DMS 273 (cell line): ENCODE results near the gene PTPRJ.

Experiments
- DNase-seq: peaks from one replicate; lab custom pipeline; 2025; ENCODE audit not compliant: unreplicated experiment; lab: John Stamatoyannopoulos, UW

Gene PTPRJ

GRCh38 chr11:47994417-47994816 lies 14.1 kb downstream of the PTPRJ start:
- DNase-seq: no peak

GRCh38 chr11:47995360-47995769 lies 15.0 kb downstream of the PTPRJ start:
- DNase-seq: no peak

DNA sequence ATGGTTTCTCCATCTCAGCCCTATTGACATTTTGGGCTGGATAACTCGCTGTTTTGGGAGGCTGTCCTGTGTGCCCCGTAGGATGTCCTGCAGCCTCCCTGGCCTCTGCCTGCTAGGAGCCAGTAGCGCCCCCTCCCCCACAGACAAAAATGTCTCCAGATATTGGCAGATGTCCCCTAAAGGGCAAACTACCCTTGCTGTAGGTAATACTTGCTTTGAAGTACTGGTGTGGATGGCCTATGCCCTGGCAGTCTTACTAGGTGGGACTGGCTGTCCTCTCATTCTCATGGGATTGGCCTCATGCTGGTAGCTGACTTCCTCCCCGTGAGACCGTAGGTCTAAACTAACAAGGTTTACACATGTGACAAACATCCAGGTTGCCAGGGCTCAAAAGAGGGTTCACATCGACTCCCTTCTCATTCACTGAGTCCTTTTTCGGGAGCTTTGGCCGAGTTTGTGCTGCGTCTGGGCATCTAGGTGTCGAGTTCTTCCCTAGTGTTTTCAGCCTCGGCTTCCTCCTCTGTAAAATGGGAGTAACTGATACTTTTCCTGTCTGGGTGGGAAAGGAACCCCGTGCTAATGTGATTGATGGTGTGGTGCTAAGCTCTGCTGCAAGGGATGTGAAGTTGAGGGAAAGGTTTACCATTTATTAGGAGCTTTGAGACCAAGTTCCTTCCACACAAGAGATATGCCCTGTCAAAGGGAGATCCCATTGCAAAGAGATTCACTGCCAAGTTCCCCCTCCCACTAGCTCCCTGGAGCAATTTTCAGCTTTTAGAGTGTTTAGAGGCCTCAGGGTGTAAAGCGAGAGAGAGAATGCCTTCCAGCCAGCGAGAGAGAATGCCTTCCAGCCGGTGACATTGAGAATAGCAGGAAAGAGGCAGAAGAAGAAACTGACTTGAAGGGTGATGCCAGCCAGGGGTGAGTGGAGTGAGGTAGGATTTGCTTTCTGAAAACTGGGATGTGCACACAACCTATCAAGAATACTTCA lies 17.0 kb downstream of the PTPRJ start:
- no peak for DNase-seq

DNA sequence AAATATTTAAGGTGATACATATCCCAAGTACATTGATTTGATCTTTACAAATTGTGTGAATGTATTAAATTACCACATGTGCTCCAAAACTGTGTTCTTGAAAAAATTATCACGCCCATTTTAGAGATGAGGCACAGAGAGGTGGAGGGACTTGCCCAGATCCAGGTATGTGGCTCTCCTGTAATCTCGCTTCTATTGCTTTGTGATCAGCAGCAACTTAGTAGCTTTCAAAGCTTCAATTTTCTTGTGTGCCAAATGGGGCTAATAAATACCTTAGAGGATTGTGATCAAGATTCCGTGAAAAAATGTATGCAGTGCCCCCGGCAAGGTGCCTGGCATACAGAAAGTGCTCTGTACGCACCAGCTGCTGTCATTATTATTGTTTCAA lies 18.0 kb downstream of the PTPRJ start:
- DNase-seq: no peak

GRCh38 chr11:47998733-47999359 lies 18.5 kb downstream of the PTPRJ start:
- DNase-seq: no peak

DNA sequence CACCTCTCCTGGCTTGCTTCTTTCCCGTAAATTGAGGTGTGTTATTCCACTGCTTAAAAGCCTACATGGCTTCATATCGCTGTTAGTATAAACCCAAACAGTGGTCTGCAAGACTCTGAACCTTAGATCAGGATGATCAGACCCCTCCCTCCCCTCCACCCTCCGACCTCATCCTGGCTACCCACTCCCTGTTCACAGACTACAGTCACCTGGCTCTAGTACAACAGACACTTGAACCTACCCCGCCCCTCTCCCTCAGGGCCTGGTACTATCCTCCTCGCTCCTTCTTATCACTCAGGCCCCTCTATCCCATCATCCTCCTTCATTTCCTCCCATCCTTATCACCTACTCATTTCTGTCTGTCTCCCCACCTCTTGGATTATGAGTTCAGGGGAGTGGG lies 20.1 kb downstream of the PTPRJ start:
- no peak for DNase-seq

- peak; percentile 74 for DNase-seq
Measured at GRCh38 chr11:48001438-48002021, 21.2 kb downstream of the PTPRJ start.

DNA sequence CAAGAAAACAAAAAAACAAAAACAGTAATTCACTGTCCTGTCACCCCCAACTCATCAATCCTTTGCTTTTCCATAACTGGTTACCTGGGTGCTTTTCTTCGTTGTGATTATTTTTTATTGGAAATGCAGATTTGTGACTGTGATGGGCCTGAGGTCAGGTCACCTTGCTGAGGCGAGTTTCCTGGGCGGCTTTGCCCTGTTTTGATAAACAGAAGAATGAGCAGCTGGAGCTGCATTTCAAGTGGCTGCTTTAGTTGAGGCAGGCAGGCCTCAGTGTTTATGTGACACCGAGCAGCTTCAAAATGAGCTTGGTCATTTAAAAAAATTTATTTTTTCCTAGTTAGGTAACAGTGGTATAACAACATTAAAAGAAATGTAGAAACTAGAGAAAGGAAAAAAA lies 22.2 kb downstream of the PTPRJ start:
- DNase-seq: peak; percentile 42

- DNase-seq: peak; percentile 19
Measured at GRCh38 chr11:48003926-48004325, 23.6 kb downstream of the PTPRJ start.

DNA sequence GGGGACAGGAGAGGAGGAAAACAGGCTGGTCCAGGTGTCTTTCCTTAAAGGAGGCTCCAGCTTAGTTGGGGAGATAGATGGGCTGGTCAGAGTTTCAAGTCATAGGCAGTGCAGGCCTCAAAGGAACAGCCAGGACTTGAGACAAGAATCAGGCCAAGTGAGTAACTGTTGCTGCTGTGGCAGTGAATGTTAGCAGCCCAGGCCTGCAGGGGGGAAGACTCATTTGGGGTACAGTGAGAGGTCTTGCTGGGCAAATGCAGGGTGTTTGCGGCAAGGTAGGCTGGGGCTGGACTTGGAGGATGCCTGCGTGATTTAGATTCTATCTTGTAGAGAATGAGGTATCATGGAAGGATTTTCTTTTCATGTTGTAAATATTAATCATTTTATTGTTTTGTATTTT lies 24.1 kb downstream of the PTPRJ start:
- DNase-seq: no peak

DNA sequence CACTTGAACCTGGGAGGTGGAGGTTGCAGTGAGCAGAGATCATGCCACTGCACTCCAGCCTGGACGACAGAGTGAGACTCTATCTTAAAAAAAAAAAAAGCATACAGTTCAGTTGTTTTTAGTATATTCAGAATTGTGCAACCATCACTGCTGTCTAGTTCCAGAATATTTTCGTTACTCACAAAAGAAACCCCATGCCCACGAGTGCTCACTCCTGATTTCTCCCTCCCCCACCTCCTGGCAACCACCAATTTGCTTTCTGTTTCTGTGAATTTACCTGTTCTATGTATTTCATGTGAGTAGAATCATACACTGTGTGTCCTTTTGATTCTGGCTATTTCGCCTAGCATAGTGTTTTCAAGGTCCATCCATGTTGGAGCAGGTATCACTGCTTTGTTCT lies 24.8 kb downstream of the PTPRJ start:
- no peak for DNase-seq

DNA sequence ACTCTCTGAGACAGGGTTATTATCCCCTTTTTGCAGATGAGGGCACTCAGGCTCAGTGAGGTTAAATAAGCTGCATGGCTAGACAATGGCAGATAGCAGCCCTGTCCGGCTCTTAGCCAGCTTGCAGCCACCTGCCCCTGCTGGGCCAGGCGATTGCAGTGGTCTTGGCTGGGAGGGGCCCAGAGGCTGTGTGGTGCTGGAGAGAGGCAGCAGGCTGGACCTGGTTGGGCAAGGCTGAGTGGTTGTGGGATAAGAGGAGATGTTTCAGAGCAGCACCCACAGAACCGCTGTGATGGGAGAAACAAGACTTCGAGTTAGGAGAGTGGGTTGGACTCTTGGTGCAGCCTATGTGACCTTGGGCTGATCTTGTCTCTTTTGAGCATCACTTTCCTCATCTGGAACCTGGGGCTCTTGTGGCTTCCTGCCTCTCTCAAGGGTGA lies 25.5 kb downstream of the PTPRJ start:
- DNase-seq: no peak

DNA sequence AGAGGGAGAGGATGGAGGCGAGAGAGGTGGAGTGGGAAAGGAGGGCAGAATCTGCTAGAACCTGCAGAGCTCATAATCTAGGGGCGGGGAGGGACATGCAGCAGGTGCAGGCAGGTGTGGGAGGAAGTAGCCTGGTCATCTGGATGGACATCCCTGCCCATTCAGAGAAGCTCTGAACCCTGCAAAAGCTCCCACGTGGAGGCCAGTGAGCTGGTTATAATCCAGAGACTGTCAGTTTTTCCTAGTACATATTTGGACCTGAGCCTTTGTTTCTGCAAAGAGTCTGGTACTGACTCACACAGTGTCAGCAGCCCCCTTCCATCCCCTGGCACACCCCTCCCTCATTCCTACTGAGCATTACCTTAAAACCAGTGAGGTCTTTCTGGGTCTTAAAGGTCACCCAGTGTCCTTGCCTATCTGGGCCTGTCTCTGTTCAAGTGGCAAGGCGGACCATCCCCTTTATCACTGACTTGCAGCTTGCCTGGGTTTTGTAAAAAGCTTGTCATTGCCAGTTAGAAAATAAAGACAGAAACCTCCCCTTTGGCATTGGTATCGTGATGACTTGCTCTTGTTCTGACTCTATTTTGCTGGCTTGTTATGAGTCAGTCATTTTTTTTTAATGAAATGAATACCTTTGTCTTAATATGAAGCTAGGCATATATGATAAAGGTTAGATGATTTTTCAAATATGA lies 26.1 kb downstream of the PTPRJ start:
- no peak for DNase-seq

DNA sequence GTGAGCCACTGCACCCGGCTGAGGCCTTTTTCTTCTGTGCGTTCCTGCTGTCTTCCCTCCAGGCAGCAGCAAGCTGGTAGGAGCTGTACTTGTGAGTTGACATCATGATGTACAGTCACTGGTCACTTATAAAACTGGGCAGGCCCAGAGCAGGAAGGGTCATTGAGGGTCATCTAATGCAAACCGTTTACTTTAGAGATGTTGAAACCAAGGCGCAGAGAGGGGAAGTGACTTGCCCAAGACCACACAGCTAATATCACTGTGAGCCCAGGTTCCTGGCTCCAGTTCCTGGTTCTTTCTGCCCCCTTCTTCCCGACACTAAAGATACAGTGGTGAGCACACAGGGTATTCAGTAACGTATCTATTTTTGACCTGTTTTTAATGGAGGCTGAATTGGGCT lies 27.3 kb downstream of the PTPRJ start:
- DNase-seq: no peak

DNA sequence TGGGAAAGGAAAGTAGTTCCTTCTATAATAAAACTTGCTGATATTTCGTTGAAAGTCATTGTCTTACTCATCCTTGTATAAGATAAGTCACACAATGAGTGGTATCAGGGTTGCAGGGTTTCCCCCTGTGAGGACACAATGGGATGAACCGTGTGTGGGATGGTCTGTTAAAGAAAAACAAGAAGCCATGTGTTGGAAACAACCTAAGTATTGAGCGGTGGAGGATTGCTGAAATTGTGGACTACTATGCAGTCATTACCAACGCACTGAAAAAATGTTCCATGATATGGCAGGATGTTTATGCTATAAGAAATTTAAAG lies 28.6 kb downstream of the PTPRJ start:
- DNase-seq: no peak

- no peak for DNase-seq
Measured at GRCh38 chr11:48011102-48011797, 30.9 kb downstream of the PTPRJ start.

DNA sequence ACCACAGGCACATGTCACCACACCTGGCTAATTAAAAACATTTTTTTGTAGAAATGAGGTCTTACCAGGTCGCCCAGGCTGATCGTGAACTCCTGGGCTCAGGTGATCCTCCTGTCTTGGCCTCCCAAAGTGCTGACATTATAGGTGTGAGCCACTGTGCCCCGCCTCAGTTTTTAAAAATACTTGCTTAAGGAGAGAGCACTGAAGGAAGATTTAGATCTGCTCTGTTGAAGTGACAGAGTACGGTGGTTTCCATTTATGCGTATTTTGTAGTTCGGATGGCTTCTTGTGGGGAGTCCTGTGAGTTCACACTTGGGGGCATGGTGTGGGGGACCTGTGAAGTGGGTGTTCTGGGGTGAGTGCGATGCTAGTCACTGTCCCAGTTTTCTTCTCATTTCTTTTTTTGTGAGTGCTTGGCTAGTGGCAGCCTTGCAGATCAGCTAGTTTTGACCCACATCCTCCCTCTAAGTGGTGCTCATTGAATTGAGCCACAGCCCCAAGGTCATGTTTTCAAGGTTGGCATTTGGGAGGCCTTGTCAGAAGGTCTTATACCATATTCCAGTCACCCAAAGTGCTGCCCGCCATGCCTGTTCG lies 31.5 kb downstream of the PTPRJ start:
- DNase-seq: no peak

DNA sequence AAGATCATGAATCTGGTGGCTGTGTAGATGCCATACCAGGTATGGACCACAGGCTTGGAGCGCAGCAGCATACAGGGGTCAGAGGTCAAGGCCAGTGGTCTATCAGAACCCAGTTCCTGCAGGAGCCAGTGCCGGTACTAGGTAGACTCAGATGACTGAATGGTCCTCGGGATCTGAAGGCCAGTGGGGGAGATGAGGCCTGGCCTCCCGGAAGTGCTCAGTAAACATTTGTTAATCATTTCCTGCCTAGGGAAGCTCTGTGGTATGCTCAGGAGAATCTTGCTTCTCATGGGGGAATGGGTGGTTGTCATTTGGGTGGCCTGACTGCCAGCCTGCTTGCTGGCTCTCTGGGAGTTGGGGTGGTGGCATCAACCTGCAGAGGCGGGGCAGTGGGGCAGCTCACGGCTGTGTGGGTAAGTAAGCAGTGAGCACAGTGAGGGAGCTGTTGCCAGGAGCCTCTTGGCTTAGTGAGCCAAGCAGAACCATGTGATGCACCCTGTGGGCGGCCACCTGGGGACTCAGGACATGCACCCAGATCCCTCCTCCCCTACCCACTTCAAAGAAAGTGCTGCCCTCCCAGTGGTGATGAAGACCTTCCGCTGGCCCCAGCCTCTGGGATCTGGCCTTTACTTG lies 33.0 kb downstream of the PTPRJ start:
- peak; percentile 39 for DNase-seq

DNA sequence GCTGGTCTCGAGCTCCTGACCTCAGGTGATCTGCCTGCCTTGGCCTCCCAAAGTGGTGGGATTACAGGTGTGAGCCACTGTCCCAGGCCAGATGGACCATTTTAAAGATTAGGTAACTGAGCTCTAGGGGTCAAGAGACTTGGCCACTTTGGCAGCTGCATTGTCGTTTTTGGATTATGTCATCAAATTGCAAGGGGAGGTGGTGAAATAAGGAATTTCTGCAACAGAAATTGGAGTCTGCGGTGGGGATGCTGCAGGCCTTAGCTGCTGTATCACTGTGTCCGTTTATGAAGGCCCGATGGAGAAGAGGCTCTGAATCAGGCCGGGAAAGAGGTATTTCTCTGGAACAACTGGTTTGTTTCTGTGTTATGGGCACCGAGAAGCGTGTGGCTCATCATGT lies 34.6 kb downstream of the PTPRJ start:
- no peak for DNase-seq
